Kidney (tissue), 14 donors: ENCODE data around the gene ARHGAP1. TPM values are rescaled to one million over a fixed set of nuclear protein-coding genes. Genes with fewer than 3 reads are reported as not detected.

Experiments used
- DNase-seq, 5 donors: peaks; one replicate each; pipeline ENCODE4 v3.0.0-alpha.2; 2013 to 2020
- FAIRE-seq: peaks from 2 replicates; lab custom pipeline; 2012; peaks lifted over from hg19 to GRCh38; lab: Jason Lieb, UNC
- H3K27ac ChIP-seq, 2 donors: one replicate each; pipeline ENCODE4 v1.7.0; 2013; ENCODE audit warnings: low read depth in 2 of 2, low read length in 2 of 2, inconsistent platforms in 1 of 2
- H3K27me3 ChIP-seq: one replicate; pipeline ENCODE4 v1.7.1; 2013; ENCODE audit warnings: low read length, inconsistent platforms; ENCODE audit not compliant: control insufficient read depth, insufficient read depth
- H3K36me3 ChIP-seq, 3 donors: one replicate each; pipeline versions ENCODE4 v1.7.0 to v1.7.1; 2013; ENCODE audit warnings: low read length in 3 of 3, control low read depth in 1 of 3, inconsistent platforms in 1 of 3; ENCODE audit not compliant: insufficient read depth in 3 of 3, control insufficient read depth in 2 of 3
- H3K4me1 ChIP-seq, 3 donors: one replicate each; pipeline versions ENCODE4 v1.7.0 to v1.7.1; 2013; ENCODE audit warnings: low read length in 3 of 3, inconsistent platforms in 1 of 3, low read depth in 1 of 3; ENCODE audit not compliant: control insufficient read depth in 2 of 3, insufficient read depth in 2 of 3
- H3K4me3 ChIP-seq, 3 donors: one replicate each; pipeline versions ENCODE4 v1.7.0 to v1.8.1; 2013; ENCODE audit warnings: low read length in 3 of 3, control low read depth in 1 of 3, inconsistent platforms in 1 of 3
- H3K9ac ChIP-seq, 3 donors: one replicate each; pipeline versions ENCODE4 v1.7.0 to v1.7.1; 2013; ENCODE audit warnings: low read length in 3 of 3, control low read depth in 1 of 3, inconsistent platforms in 1 of 3
- H3K9me3 ChIP-seq, 3 donors: one replicate each; pipeline versions ENCODE4 v1.7.0 to v1.7.1; 2013; ENCODE audit warnings: low read length in 3 of 3, control low read depth in 1 of 3, inconsistent platforms in 1 of 3; ENCODE audit not compliant: control insufficient read depth in 2 of 3, insufficient read depth in 1 of 3
- intact Hi-C: fragments of 100-400 bp; cut with DNase I; formaldehyde crosslinking; loops from one replicate; pipeline ENCODE4 v1.11.1; 2022
- polyA plus RNA-seq: library from polyadenylated mRNA; stranded (reverse); fragments of 350-450 nt; fragmentation: Illumina TruSeq; extraction: RNeasy Lipid Tissue Mini Kit (QIAGEN cat#74804); gene quantifications from one replicate; pipeline ENCODE4 v1.2.3, GENCODE V29; 2014; ENCODE audit warnings: low read depth, low replicate concordance; ENCODE audit not compliant: insufficient read depth
- total RNA-seq: library from RNA; stranded (reverse); fragmentation: NEBNext Ultra II Directional; extraction: Animal tissue kit (Norgen Biotek cat#: 25700); gene quantifications from one replicate; pipeline ENCODE4 v1.2.1, GENCODE V29; 2021
- TF ChIP-seq, protein P1 (sequence below): IDR thresholded peaks from 3 replicates; pipeline ENCODE4 v1.5.1; 2012; ENCODE audit warnings: mild to moderate bottlenecking, moderate library complexity, borderline replicate concordance; ENCODE audit not compliant: insufficient read depth; ENCODE audit errors: extremely low read depth
- donor health status: control.
- donor health status: control.
- donor health status: control.
- donor health status: control.
- donor health status: control.
- donor health status: DM: yes; HTN: yes; CAD: no.
- donor health status: Normal renal cell carcinoma (clear cell type).

The ARHGAP1 gene
- total and polyA plus RNA-seq, 2 donors from 2014 or later, result 35.5 to 137 TPM

DNA sequence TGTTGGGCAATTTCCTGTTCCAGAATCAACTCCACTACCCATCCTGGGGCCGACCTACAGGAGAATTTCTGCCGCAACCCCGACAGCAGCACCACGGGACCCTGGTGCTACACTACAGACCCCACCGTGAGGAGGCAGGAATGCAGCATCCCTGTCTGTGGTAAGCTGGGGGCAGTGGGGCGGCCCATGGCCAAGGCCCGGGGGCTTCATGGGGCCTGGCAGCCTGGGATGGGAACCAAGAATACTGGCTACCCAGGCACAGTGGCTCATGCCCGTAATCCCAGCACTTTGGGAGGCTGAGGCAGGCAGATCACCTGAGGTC, 22.9 kb upstream of the ARHGAP1 start:
- no peaks in the 10 kb centered on the region for H3K36me3 ChIP-seq
- TF ChIP-seq, protein P1, sequence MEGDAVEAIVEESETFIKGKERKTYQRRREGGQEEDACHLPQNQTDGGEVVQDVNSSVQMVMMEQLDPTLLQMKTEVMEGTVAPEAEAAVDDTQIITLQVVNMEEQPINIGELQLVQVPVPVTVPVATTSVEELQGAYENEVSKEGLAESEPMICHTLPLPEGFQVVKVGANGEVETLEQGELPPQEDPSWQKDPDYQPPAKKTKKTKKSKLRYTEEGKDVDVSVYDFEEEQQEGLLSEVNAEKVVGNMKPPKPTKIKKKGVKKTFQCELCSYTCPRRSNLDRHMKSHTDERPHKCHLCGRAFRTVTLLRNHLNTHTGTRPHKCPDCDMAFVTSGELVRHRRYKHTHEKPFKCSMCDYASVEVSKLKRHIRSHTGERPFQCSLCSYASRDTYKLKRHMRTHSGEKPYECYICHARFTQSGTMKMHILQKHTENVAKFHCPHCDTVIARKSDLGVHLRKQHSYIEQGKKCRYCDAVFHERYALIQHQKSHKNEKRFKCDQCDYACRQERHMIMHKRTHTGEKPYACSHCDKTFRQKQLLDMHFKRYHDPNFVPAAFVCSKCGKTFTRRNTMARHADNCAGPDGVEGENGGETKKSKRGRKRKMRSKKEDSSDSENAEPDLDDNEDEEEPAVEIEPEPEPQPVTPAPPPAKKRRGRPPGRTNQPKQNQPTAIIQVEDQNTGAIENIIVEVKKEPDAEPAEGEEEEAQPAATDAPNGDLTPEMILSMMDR, result no peak
- intact Hi-C loops, result no loop called here
- H3K4me3 ChIP-seq, result no peak overlapping the region
- H3K9ac ChIP-seq, result no peak overlapping the region
- no peaks in the 10 kb centered on the region for H3K27me3 ChIP-seq
- peak in 1 of 5 donors; percentile 28 for DNase-seq
- no peaks in the 10 kb centered on the region for H3K4me1 ChIP-seq
- no peaks in the 10 kb centered on the region for H3K9me3 ChIP-seq
- no peak for FAIRE-seq
- H3K27ac ChIP-seq, result no peak overlapping the region

DNA sequence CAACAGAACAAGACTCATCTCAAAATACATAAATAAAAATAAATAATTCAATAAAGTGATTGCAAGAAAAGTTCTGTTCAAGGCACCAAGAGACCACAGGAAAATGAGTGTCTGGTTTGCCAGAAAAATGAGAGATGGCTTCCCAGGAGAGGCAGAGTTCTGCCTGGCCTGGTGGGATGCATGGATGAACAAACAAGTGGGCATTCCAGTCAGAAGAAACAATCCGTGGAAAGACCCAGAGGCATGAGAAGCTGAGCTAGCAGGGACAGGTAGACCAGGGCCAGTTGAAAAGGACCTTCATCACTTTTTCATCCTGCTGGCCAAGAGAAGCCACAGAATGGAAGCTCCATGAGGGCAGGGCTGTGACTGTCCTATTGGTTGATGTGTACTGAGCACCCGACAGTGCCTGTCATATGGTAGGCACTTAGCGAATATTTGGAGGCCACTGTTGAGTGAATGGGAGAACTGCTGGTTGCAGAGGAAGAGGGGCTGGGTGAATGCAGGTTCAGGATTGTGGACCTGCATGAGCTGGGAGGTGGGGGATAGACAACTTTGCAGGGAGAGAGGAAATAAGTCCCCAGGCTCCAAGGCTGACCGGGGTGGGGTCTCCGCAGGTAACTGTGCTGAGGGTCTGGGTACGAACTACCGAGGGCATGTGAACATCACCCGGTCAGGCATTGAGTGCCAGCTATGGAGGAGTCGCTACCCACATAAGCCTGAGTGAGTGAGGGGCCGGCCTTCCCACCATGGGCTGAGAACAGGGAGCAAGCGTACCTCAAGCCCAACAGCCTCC, 22.3 kb upstream of the ARHGAP1 start:
- FAIRE-seq, result no peak
- DNase-seq, result no peak
- Histone ChIP-seq H3K27ac (no peak overlapping the region), H3K27me3 (no peaks in the 10 kb centered on the region), H3K9me3 (no peaks in the 10 kb centered on the region), H3K4me1 (no peaks in the 10 kb centered on the region), H3K9ac (no peak overlapping the region), H3K36me3 (no peaks in the 10 kb centered on the region), H3K4me3 (no peak overlapping the region)
- intact Hi-C loops, result no loop called here
- TF ChIP-seq, protein P1, result no peak

DNA sequence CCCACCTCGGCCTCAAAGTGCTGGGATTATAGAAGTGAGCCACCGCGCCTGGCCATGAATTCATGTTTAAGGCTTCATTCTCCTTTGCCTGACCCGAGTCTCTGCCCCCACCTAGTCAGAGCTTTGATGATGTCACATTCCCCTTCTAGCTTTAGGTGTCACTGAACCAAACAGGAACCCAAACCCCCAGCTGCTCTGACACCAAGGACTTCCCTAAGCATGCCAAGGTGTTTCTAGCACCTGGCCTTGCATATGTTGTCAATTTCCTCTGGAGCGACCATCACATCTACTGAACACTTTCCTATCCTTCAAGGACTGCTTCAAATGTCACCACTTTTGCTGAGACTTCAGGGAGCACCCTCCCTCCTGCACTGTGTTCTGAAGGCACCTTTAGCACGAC, 20.9 kb upstream of the ARHGAP1 start:
- Histone ChIP-seq H3K27ac (no peak overlapping the region), H3K9me3 (no peaks in the 10 kb centered on the region), H3K27me3 (no peaks in the 10 kb centered on the region), H3K4me1 (no peaks in the 10 kb centered on the region), H3K4me3 (no peak overlapping the region), H3K9ac (no peak overlapping the region), H3K36me3 (no peaks in the 10 kb centered on the region)
- DNase-seq (no peak), FAIRE-seq (no peak)
- TF ChIP-seq, protein P1, result no peak
- intact Hi-C loops, result no loop called here
